HEK293T (cell line): ENCODE results near the gene ERGIC2.

ENCODE experiments used
- ARNT ChIP-seq: fragments of 450-650 bp; IDR thresholded peaks from 2 replicates; pipeline ENCODE4 v1.6.1; 2017; ENCODE audit warnings: mild to moderate bottlenecking
- BHLHE40 ChIP-seq: fragments of 450-650 bp; IDR thresholded peaks from 2 replicates; pipeline ENCODE4 v1.6.1; 2016; ENCODE audit warnings: mild to moderate bottlenecking, moderate library complexity, borderline replicate concordance
- CTBP1 ChIP-seq: fragments of 450-650 bp; IDR thresholded peaks from 2 replicates; pipeline ENCODE4 v1.6.1; 2016; ENCODE audit warnings: borderline replicate concordance
- FOXA1 ChIP-seq: fragments of 450-650 bp; IDR thresholded peaks from 2 replicates; pipeline ENCODE4 v1.6.1; 2016; ENCODE audit warnings: mild to moderate bottlenecking
- FOXK2 ChIP-seq: fragments of 450-650 bp; IDR thresholded peaks from 2 replicates; pipeline ENCODE4 v1.6.1; 2016; ENCODE audit warnings: mild to moderate bottlenecking
- FOXM1 ChIP-seq: fragments of 450-650 bp; IDR thresholded peaks from 2 replicates; pipeline ENCODE4 v1.6.1; 2017; ENCODE audit warnings: mild to moderate bottlenecking, borderline replicate concordance
- HDGF ChIP-seq: fragments of 450-650 bp; IDR thresholded peaks from 2 replicates; pipeline ENCODE4 v1.6.1; 2017; ENCODE audit warnings: antibody characterized with exemption, borderline replicate concordance
- NFRKB ChIP-seq: fragments of 450-650 bp; IDR thresholded peaks from 2 replicates; pipeline ENCODE4 v1.6.1; 2016; ENCODE audit warnings: mild to moderate bottlenecking, moderate library complexity
- SP1 ChIP-seq: fragments of 450-650 bp; IDR thresholded peaks from 2 replicates; pipeline ENCODE4 v1.6.1; 2017

DNA sequence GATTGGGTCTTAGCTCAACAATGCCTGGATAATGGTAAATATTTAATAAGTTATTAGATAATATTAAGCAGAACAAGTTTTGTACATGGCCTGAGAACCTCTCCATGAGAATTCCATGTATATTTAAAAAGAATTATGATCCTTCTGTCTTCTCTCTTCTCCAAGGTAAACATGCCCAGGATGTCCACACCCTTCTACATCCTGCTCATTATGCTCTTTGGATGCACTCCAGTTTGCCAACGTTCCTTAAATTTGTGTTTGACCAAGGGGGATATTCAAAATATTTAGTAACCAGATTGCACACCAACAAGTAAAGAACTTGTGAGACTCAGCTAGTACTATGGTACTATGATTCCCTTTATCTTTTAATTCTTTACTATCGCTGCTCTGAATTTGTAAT lies 44.8 kb upstream of the ERGIC2 start:
- no peak for TF ChIP-seq HDGF
- no peak for TF ChIP-seq BHLHE40
- TF ChIP-seq FOXK2: no peak
- no peak for TF ChIP-seq FOXM1
- no peak for TF ChIP-seq NFRKB
- TF ChIP-seq ARNT: no peak
- no peak for TF ChIP-seq CTBP1
- TF ChIP-seq FOXA1: no peak
- no peak for TF ChIP-seq SP1
